WTC11 (cell line): ENCODE data around the gene SLC2A1. TPM values are rescaled to one million over a fixed set of nuclear protein-coding genes. Genes with fewer than 3 reads are reported as not detected.
A peak's percentile ranks its signal among the peaks of the same experiment; 100 is the strongest.

Experiments used
- ATAC-seq: fragments of 200-7000 bp; cut with Tn5 transposase; 2 replicates; pipeline ENCODE4 v1.10.0; 2021; ENCODE audit warnings: mild to moderate bottlenecking, moderate library complexity
- CTCF ChIA-PET: fragments of 300-600 bp; sonication (Branson Sonifier 250); formaldehyde crosslinking; loops from one replicate; lab custom pipeline; 2021; ENCODE audit warnings: antibody characterized with exemption; lab: Charles Lee
- POLR2A ChIA-PET: fragments of 350-600 bp; sonication (Branson Sonifier 250); formaldehyde crosslinking; loops from one replicate; lab custom pipeline; 2021; ENCODE audit warnings: antibody characterized with exemption; lab: Charles Lee
- DNase-seq: peaks from one replicate; pipeline ENCODE4 v3.0.0; 2021; ENCODE audit warnings: low spot score
- H3K27ac Mint-ChIP-seq: 2 replicates; pipeline ENCODE4 v1.8.0; 2021; ENCODE audit warnings: mixed read lengths
- H3K27me3 Mint-ChIP-seq: 2 replicates; pipeline ENCODE4 v1.8.0; 2021; ENCODE audit warnings: low read depth, mild to moderate bottlenecking, moderate library complexity, mixed read lengths
- H3K36me3 Mint-ChIP-seq: 2 replicates; pipeline ENCODE4 v1.8.0; 2021; ENCODE audit warnings: mixed read lengths
- H3K4me1 Mint-ChIP-seq: 2 replicates; pipeline ENCODE4 v1.8.0; 2022; ENCODE audit warnings: mixed read lengths
- H3K4me3 Mint-ChIP-seq: 2 replicates; pipeline ENCODE4 v1.8.0; 2021; ENCODE audit warnings: mild to moderate bottlenecking, moderate library complexity, mixed read lengths
- H3K9me3 Mint-ChIP-seq: 2 replicates; pipeline ENCODE4 v1.8.0; 2021; ENCODE audit warnings: mixed read lengths
- ARID4B ChIP-seq: sonication (generic); formaldehyde crosslinking; IDR thresholded peaks from 2 replicates; pipeline ENCODE4 v1.8.0; 2023; ENCODE audit warnings: missing genetic modification reagents, mild to moderate bottlenecking, borderline replicate concordance
- ATF2 ChIP-seq: sonication (generic); formaldehyde crosslinking; IDR thresholded peaks from 2 replicates; pipeline ENCODE4 v1.8.1; 2022; ENCODE audit warnings: low read depth, missing genetic modification reagents, borderline replicate concordance
- E2F5 ChIP-seq: sonication (generic); formaldehyde crosslinking; IDR thresholded peaks from 2 replicates; pipeline ENCODE4 v1.8.1; 2022; ENCODE audit warnings: mild to moderate bottlenecking, moderate library complexity, missing genetic modification reagents
- ESRRA ChIP-seq: sonication (generic); formaldehyde crosslinking; IDR thresholded peaks from 2 replicates; pipeline ENCODE4 v1.8.1; 2022; ENCODE audit warnings: mild to moderate bottlenecking, missing genetic modification reagents, borderline replicate concordance
- FOXP4 ChIP-seq: sonication (generic); formaldehyde crosslinking; IDR thresholded peaks from 2 replicates; pipeline ENCODE4 v1.8.0; 2022; ENCODE audit warnings: mild to moderate bottlenecking, missing genetic modification reagents
- GTF2I ChIP-seq: fragments of 250-450 bp; sonication (Bioruptor Pico); conservative IDR thresholded peaks from 2 replicates; pipeline ENCODE4 v1.4.0; 2021; ENCODE audit warnings: mild to moderate bottlenecking
- JUN ChIP-seq: sonication (generic); formaldehyde crosslinking; IDR thresholded peaks from 2 replicates; pipeline ENCODE4 v1.8.0; 2023; ENCODE audit warnings: mild to moderate bottlenecking, missing genetic modification reagents
- NFATC4 ChIP-seq: fragments of 250-450 bp; sonication (Bioruptor Pico); IDR thresholded peaks from 2 replicates; pipeline ENCODE4 v1.9.0; 2021; ENCODE audit warnings: mild to moderate bottlenecking
- TEAD1 ChIP-seq: sonication (generic); formaldehyde crosslinking; IDR thresholded peaks from 2 replicates; pipeline ENCODE4 v1.8.0; 2022; ENCODE audit warnings: mild to moderate bottlenecking, missing genetic modification reagents
- ZNF263 ChIP-seq: sonication (generic); formaldehyde crosslinking; IDR thresholded peaks from 2 replicates; pipeline ENCODE4 v1.8.1; 2022; ENCODE audit warnings: low read depth, mild to moderate bottlenecking, moderate library complexity, missing genetic modification reagents
- ZNF396 ChIP-seq: fragments of 250-450 bp; sonication (Bioruptor Pico); IDR thresholded peaks from 2 replicates; pipeline ENCODE4 v1.8.0; 2021; ENCODE audit warnings: mild to moderate bottlenecking, moderate library complexity, borderline replicate concordance
- ZNF425 ChIP-seq: fragments of 250-450 bp; sonication (Bioruptor Pico); conservative IDR thresholded peaks from 2 replicates; pipeline ENCODE4 v1.9.0; 2021; ENCODE audit warnings: mild to moderate bottlenecking
- ZNF512 ChIP-seq: sonication (generic); formaldehyde crosslinking; IDR thresholded peaks from 2 replicates; pipeline ENCODE4 v1.8.1; 2022; ENCODE audit warnings: missing genetic modification reagents, borderline replicate concordance
- total RNA-seq: library from RNA; stranded (reverse); gene quantifications from 3 replicates; pipeline ENCODE4 v1.2.3, GENCODE V29; 2021

Gene SLC2A1
- total RNA-seq, 1 experiment from 2014 or later = 215 TPM

GRCh38 chr1:42933060-42933586 is 25.5 kb downstream of the SLC2A1 start (continued):
- no peak for TF ChIP-seq FOXP4
- no peak for TF ChIP-seq ZNF263 (CRISPR knock-in tag)
- no peak for TF ChIP-seq NFATC4
- TF ChIP-seq ZNF396 (CRISPR knock-in tag) = no peak
- no peak for TF ChIP-seq ZNF425 (CRISPR knock-in tag)
- no peak for TF ChIP-seq ATF2
- no peak for TF ChIP-seq ESRRA (CRISPR knock-in tag)
- no peak for TF ChIP-seq E2F5
- TF ChIP-seq GTF2I (CRISPR knock-in tag) = no peak
- TF ChIP-seq TEAD1 = no peak
- no peak for TF ChIP-seq ZNF512
- no peak for TF ChIP-seq ARID4B (CRISPR knock-in tag)

GRCh38 chr1:42932442-42932941 is 26.2 kb downstream of the SLC2A1 start:
- Mint-ChIP-seq H3K4me1 (peaks cover 76% of the 10 kb centered on the region), H3K27me3 (no peaks in the 10 kb centered on the region), H3K4me3 (no peak overlapping the region), H3K9me3 (no peaks in the 10 kb centered on the region), H3K27ac (peak overlapping the region; percentile 95), H3K36me3 (peaks cover 79% of the 10 kb centered on the region)
- ChIA-PET CTCF (interaction anchor here (1.3 to 2.2 kb wide), 3 partner anchors 10 to 141 kb away, joined by 6 to 17 read pairs (median 8); no protein-coding TSS in a partner anchor), POLR2A (no interaction called here)
- no peak for DNase-seq
- no peak for ATAC-seq
- TF ChIP-seq JUN (CRISPR knock-in tag) = no peak
- no peak for TF ChIP-seq TEAD1
